ENCODE measurements around the gene HOXC10. TPM values are rescaled to one million over a fixed set of nuclear protein-coding genes. Genes with fewer than 3 reads are reported as not detected.

HOXC10 gene
- total RNA-seq, 1 experiment from 2014 or later = 154 TPM

GRCh38 chr12:54022960-54023884 is 38.3 kb downstream of the HOXC10 start:
- in situ Hi-C loops (cut with HindIII; ENCODE audit: low pct_unique_long_range_greater_than_20kb, low sequenced_read_pairs) (no loop called here), intact Hi-C loops (cut with micrococcal nuclease; ENCODE audit: unreplicated experiment) (no loop called here)
- POLR2A ChIA-PET = no interaction called here
- Histone ChIP-seq H3K27ac (ENCODE audit: low read length) (peak overlapping the region; percentile 95), H3K27me3 (ENCODE audit: control insufficient read depth, insufficient read depth, low read length) (no peaks in the 10 kb centered on the region), H3K36me3 (ENCODE audit: control insufficient read depth, insufficient read depth, low read length) (no peaks in the 10 kb centered on the region), H3K4me1 (ENCODE audit: control insufficient read depth, insufficient read depth, low read length) (peaks cover 82% of the 10 kb centered on the region), H3K4me3 (ENCODE audit: low read depth in 2 of 2, low read length in 2 of 2) (peak overlapping the region; percentile 27 to 39), H3K9me3 (ENCODE audit: control insufficient read depth, insufficient read depth, low read depth, low read length) (no peaks in the 10 kb centered on the region)
- BruUV-seq (replicated peaks) = no TSS peak
- DNase-seq (ENCODE audit: low read depth, low spot score) = no peak
- no peak for TF ChIP-seq TCF7L2 (IDR thresholded peaks at IDR 0.05; ENCODE audit: low read depth, low read length)
- no peak for TF ChIP-seq POLR2AphosphoS5 (IDR thresholded peaks at IDR 0.05; ENCODE audit: low read depth, low read length)
- TF ChIP-seq REST (IDR thresholded peaks at IDR 0.05; ENCODE audit: insufficient read depth in 1 of 2, low read depth in 2 of 2, low read length in 1 of 2) = no peak
- TF ChIP-seq SIN3A (IDR thresholded peaks at IDR 0.05; ENCODE audit: borderline replicate concordance, insufficient read depth, low read depth, low read length) = no peak
- no peak for TF ChIP-seq CTCF (IDR thresholded peaks at IDR 0.05)
- CTCF ChIA-PET = interaction anchor here (0.5 to 1.1 kb wide), 4 partner anchors 9 to 169 kb away, joined by 3 to 8 read pairs (median 7); partner anchors contain the start of genes HOXC5 and HOXC9
- ATAC-seq = no peak

GRCh38 chr12:54024127-54024526 is 39.2 kb downstream of the HOXC10 start:
- peak; percentile 52 for ATAC-seq
- BruUV-seq (replicated peaks) = no TSS peak
- no peaks in the 10 kb centered on the region for H3K36me3 ChIP-seq (ENCODE audit: control insufficient read depth, insufficient read depth, low read length)
- H3K27ac ChIP-seq (ENCODE audit: low read length) = peak overlapping the region; percentile 95
- ChIA-PET CTCF (interaction anchor here (0.7 to 1.1 kb wide), 3 partner anchors 8 to 168 kb away, joined by 3 to 8 read pairs (median 6); partner anchors contain the start of genes HOXC5 and HOXC9), POLR2A (no interaction called here)
- TF ChIP-seq SIN3A (IDR thresholded peaks at IDR 0.05; ENCODE audit: borderline replicate concordance, insufficient read depth, low read depth, low read length) (no peak), POLR2AphosphoS5 (IDR thresholded peaks at IDR 0.05; ENCODE audit: low read depth, low read length) (no peak), REST (IDR thresholded peaks at IDR 0.05; ENCODE audit: insufficient read depth in 1 of 2, low read depth in 2 of 2, low read length in 1 of 2) (no peak), CTCF (IDR thresholded peaks at IDR 0.05) (no peak), TCF7L2 (IDR thresholded peaks at IDR 0.05; ENCODE audit: low read depth, low read length) (no peak)
- in situ Hi-C loops (cut with HindIII; ENCODE audit: low pct_unique_long_range_greater_than_20kb, low sequenced_read_pairs) (no loop called here), intact Hi-C loops (cut with micrococcal nuclease; ENCODE audit: unreplicated experiment) (no loop called here)
- H3K27me3 ChIP-seq (ENCODE audit: control insufficient read depth, insufficient read depth, low read length) = no peaks in the 10 kb centered on the region
- H3K4me3 ChIP-seq (ENCODE audit: low read depth in 2 of 2, low read length in 2 of 2) = peak overlapping the region; percentile 27 to 39
- no peaks in the 10 kb centered on the region for H3K9me3 ChIP-seq (ENCODE audit: control insufficient read depth, insufficient read depth, low read depth, low read length)
- peaks cover 91% of the 10 kb centered on the region for H3K4me1 ChIP-seq (ENCODE audit: control insufficient read depth, insufficient read depth, low read length)
- no peak for DNase-seq (ENCODE audit: low read depth, low spot score)

Data from Panc1 (cell line).